GM21737 (cell line): ENCODE results near the gene PIGC.
A peak's percentile ranks its signal among the peaks of the same experiment; 100 is the strongest.
"Not testable (repeated sequence)": the region's sequence is repeated elsewhere in the genome, so short reads cannot be mapped to it uniquely, and the experiment has no call there.

Experiments
- ATAC-seq: cut with Tn5 transposase; IDR thresholded peaks from one replicate; pipeline ENCODE4 v1.9.1; 2021; ENCODE audit warnings: mild to moderate bottlenecking, moderate library complexity; ENCODE audit not compliant: unreplicated experiment

PIGC gene

DNA sequence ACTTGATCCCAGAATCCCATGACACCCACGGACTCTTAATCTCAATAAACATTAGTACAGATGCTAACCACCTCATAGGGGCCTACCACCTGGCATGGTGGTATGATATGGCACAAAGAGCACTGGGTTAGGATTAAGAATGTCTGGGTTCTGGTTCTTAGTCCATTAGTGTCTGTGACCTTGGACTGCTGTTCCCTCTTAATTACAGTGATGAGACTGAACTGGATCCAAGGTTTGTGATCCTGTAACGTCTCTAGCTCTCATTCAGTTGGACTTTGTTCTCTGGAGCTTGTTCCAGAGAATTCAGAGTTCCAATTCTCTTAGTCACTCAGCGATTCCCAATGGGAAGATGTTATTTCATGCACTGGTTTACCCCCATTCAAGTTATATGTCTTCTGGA, 23.6 kb upstream of the PIGC start:
- ATAC-seq: no peak

DNA sequence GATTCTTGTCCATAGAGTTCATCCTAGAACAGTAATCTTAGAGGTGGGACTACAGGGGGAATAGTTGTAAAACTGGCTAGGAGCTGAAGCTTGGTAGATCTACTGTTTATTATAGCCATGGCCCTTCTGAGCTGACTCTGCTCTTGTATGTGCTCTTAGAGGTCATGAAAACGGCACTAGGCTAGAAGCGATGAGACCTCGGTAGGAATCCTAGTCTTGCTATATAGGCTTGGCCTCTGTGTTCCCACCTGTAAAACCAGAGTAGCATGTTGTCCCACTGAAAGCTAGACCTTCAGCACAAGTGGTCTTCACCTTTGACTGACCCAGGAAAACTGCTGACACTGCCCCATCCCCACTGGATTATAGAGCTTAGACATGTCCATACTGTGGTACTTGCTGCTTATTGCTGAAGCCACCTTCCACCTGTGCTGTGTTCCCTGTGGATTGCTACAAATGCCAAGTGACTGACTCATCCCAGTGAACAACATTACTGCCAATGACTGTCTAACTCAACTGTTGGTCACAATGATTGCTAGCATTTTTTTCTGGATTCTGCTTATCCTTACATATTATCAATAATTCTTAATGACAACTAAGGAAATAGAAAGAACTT, 23.0 kb upstream of the PIGC start:
- ATAC-seq: no peak

DNA sequence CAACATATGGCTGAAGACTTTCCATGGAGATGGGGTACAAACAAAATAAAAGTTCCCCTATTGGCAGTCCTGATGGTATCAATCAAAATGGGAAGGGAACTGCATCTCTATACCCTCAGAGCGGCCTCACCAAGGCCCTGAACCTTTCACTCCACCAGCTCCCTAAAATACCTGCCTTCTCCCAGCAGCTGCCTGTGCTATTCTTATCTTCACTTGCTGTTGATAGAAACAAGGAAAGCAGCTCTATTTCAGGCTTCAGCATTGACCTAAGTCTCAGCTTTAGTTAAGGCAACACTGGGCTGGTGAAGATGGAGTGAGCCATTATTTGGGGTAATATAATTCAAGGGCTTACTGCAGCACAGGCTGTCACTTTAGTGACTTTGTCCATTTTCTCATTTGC, 21.7 kb upstream of the PIGC start:
- no peak for ATAC-seq

DNA sequence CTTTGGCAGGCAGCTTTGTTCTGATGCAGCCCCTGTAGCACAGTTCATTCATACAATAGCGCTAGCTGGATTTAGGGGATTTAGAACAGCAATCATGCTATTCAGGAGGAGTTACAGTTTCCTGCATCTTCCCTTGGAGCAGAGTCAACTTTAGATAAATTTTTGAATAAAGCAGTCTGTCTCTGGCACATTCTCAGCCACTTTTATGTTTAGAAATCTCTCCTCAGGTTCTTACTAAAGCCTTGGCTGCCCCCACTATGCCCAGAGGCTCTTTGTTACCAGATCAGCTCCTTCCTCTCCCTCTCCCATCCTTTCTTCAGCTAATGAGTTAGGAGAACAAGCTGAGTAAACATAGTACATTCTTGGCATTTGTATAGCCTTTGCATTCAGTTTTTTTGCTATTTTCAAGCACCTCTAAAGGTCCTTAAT, 17.0 kb upstream of the PIGC start:
- no peak for ATAC-seq

DNA sequence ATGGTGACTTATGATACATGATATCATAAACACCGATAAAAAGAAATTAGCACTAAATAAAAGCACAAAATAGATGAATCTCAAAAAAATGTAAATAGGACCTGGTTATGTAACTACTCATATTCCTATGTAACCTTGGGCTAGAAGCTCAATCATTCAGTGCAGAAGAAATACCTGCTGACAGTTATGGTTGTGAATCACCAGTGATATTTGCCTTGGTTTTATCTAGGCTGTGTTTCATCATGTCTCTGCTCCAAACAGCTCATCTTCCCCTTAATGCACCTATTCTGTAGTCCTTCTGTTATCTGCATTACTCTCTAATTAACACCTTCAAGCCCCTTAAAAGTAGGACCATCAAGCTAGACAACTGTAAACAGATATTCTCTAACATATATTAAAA, 16.3 kb upstream of the PIGC start:
- ATAC-seq: no peak

DNA sequence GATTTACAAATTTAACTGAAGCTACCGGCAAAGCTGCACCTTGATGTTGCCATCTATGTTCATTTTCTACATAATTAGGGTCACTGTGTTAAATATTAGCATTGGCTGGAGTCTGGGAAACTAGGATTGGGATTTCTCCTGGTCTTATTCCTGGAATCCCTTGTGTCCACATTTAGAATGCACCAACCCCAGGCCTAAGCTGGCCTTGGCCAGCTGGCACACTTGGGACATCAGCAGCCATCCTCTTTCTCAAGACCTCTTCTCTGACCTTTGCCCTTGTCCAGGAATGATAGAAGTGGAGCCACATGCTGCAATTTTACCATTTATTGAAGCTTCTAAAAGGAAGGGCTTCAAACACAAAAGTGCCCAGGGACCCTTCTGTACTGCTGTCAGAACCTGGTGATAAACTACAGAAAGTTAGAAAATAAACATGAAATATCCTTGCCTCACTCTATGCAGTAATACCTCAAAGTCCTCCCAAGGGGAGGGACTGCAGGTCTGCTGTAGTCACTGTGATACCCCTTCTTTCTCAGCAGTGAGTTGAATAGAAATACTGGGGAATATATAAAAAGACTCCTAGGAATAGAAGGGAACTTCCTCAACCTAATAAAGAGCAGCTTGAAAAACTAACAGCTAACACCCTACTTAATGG, 13.7 kb upstream of the PIGC start:
- ATAC-seq: no peak

DNA sequence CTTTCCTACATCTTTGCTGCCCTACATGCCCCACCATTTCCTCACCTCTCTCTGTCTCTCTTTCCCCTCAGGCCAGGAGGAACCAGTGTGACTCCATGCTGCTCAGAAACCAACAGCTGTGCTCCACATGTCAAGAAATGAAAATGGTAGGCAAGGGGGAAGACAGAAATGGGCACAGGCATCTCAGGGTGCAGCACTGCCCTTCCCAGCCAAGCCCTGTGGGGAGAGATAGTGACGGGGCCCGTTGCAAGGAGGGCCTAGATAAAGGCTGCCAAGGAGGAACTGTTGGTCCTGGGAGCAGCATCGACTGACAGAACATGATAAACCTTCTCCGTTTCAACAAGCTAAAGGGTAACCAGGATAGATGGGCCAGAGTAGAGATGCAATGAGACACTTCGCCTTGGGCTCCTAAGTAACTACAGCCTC, 12.5 kb upstream of the PIGC start:
- ATAC-seq: no peak

DNA sequence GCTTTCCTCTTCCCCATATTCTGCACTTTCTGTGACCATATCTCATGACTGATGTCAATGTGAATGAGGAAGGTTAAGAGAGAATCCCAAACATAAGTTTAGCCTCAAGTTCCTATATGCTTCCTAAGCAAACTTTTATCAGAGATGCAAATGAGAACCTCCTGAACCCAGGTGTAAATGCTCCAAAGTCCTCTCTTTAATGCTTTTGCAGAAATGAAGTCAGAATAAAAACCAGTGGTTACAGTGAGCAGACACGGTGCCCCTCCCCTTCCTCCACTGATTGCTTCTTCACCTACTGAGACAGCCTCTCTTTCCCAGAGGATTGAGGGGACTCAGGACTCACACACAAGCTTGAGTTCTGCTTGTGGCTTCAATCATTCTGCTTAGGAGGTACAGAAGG, 11.6 kb upstream of the PIGC start:
- ATAC-seq: no peak

DNA sequence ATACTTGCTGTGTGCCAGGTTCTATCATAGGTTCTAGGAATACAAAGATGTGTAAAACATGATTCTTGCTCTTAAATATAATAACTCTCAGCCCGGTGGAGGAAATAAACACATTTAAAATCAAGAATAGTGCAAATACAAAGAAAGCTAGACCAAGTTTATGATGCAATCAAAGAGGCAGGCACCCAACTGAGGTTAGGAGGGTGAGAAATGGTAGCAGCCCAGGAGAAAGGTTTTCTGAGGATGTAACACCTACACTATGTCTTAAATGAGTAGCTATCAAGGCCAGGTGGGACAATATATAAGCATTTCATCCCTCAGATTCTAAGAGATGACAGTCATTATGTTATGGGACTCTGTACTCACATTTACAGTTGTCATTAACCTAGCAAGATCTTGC, 9.7 kb upstream of the PIGC start:
- no peak for ATAC-seq

DNA sequence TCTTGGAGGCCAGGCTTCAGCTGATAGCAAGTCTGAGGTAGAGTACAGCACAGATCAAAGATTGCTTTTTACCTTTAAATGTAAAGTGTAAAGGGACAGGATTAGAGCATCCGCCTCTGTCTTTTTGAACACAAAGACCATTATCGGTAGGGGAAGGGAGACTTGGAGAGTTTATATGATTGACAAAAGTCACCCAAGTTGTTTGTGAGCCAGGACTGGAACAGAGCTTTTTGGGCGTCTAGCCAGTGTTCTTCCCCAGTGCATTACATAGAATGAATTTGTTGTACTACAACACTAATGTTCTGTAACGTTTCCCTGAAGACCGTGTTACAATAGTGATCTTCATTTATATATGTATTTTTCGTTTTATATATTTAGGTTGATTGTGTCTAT, 9.3 kb upstream of the PIGC start:
- ATAC-seq: no peak

DNA sequence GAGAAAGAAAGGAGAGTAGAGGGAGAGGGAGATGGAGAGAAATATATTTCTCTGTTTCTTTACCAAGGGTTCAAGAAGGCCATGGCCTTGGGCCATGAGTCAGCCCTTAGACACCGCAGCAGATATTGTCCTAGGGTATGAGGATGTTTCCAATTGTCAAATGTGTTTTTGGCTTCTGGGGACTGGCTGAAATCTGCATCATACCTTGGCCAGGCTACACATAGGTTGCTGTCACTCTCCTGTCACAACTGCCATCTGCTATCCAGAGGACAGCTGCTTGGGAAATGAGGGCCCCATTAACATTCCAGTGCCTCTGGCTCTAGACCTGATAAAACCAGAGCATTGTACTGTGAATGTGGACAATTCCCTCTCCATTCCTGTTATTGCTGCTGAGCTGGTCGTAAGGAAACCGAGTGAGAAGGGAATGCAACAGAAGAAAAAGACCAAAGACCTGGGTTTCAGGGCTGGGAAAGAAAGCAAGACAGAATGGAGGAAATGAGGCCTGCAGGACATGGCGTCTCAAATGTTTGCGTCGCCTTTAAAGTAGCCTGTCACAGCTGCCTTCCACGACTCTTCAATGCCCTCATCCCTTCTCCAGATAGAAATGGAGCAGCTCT, 8.8 kb upstream of the PIGC start:
- ATAC-seq: no peak

DNA sequence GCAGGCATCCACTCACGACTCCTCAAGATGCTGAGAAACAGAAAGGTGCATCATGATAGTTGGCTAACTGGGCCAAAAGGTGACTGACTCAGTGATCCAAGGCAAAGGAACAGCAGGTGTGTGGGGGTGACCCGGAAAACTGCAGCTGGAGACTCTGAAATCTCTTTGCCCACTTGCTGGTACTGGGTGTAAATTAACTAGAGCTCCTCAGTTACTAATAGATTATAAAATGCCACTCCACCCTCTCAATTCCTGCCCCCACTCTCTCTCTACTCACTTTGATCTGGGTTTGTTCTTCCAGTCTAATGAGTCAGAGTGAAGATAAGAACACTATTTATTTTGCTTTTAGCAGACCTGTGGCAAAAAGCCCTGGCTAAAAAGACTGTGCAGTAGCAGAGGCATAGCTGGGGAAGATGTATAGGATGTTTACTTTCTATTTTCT, 7.2 kb upstream of the PIGC start:
- ATAC-seq: no peak

DNA sequence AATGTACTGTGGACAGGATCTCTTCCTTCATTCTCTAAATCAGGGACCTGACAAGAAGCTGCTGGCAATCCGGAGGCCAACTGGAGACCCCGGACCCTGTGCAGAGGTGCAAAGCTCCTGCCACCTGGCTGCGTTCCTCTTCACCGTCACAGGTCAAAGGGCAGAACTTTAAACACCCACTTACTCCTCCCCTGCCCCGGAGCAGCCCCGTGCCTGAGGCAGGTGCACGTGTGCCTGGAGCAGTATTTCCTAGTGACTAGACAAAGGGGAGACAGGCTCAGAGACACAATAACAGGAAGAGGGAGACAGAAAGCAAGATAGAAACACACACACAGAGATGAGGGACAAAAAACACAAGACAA, 6.6 kb upstream of the PIGC start:
- no peak for ATAC-seq

DNA sequence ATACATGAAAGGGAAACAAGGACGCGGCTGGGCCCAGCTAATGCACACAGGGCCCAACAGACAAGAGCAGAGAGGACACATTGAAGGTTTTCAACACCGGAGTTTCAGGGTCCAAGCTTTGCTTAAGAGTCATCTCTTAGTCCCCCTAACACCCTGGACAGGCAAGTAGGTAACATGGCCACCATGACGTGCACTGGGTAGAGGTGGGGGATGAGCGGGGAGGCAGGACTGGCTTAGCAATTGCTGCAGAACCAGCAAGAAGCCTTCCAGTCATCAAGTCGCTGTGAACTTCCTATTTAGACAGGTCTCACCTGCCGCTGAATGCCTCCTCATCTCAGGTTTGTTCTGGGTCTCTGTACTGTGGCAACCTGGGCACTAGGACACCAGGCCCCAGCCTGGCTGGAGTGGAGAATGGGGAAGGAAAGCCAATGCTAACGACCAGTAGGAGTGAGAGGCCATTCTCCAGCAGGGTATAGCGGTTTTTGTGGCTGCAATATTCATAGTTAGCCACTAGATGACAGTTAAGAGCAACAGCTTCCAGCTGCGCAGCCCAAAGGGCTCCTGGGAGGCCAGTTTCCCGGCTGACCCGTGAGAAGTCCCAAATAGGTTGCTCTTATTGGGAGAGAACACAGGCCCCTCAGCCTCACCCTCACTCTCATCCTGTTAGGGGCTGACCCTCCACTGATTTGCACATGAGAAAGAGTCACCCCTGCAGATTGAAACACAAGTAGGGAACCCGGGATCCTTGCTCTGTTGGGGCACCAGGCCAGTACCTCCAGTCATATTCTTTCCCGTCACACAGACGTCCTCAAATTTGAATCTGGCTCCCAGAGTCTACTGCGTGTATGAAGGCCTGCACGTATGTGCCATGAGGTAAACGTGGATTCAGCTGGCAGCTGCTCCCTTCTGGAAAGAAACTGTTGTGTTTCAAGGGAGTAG, 6.0 kb upstream of the PIGC start:
- peak; percentile 81 for ATAC-seq

DNA sequence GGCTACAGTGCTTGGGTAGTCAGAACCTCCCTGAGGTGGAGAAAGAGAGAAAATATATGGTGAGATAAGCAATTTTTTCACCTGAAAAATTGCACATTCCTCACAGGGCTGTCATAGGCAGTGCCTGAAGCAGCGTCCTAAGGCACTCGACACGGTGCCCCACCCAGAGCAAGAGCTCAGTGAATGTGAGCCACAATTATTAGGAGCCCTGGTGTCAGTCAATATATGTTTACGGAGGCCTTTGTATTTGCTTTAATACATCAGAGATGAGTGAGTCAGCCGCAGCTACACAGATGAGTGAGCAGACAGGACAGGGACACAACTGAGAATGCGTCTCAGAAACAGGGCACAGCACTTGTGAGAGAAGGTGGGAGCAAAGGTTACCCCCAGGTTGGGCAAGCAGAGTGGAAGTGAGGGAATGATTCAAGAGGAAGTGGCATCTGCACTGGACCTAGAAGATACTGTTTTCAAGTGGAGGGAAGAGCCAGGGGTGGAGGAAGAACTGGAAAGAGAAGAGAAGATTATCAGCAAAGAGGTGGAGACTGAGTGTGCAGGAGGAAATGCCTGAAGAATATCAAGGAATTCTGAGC, 5.2 kb upstream of the PIGC start:
- no peak for ATAC-seq

DNA sequence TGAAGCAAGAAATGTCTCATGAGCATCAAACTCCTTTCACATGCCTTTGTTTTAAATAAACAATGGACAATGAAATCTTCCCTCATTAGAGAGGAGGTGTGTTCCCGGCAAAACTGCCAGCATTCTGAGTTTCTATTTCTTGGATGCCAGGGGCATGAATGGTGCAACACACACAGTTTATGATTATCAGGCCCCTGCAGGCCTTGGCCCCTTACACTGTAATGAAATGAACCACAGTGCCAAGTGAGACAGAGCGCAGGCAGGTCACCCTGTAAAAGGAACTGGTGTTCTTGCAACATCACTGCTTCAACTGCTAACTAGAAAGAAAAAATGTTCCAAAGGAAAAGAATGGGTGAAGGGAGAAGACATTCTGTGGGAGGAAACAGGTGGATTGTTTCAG, 3.8 kb upstream of the PIGC start:
- no peak for ATAC-seq

DNA sequence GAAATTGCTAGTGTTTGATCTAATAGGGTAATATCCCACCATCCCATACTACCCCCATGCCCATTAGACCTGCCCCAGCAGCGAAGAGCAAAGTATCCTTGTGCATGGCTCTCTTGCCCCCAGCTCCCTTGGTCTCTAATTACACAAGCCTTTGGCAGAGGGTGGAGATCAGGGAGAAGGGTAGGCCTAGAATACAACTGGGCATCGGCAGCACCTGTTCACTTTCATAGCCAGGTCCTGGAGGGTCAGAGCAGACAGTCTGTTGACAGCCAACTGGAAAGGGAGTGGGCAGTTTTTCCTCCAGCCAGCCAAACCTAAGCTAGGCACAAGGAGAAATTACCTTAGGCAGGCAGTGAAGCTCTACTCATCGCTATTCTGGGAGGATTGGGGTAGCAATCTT, 2.7 kb upstream of the PIGC start:
- ATAC-seq: no peak

DNA sequence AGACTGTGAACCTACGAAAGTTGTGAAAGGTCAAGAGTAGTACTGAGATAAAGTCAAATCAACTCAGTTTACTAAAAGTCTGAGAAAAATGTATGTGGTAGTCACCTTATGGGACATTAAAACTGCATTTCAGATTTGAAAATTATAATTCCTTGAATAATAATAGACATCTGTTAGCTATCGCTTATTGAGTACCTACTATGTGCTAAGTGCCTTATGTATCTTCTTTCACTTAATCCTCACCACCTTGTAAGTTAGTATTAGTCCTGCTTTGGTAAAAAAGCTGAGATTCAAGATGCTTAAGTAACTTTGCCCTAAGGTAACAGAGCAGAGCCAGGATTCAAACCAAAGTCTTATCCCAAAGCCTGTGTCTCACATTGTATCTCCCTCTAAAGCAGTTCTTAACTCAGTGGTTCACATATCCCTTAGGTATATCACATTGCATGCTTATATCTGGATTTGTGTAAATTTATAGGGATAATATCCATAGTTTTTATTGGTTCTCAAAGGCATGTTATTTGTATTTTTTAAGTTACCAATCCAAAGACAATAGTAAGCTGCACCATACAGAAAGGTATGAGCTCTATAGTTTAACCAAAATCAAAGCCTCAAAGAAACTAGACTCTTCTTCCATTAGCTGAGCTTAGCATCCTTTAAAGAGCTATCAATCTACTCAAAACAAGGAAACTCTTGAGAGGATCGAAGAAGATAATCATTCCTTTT, 865 bp downstream of the PIGC start:
- no peak for ATAC-seq

DNA sequence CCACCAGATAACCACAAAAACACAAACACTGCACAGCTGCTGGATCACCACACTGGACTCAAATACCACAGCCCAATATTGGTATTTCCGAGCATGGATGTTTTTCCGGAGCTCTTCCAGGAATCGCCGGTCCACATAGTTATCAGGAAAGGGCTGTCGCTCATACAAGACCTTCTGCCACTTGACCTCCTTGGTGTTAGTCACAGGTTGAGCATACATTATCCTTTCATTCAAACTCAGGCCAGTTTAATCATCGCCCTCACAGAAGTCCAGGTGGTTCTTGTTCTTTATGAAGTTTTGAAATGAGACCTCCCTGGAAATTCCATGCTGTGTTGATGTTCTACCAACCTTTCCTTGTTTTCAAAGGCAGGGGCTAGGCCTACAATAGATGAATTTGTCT, 1.5 kb downstream of the PIGC start:
- no peak for ATAC-seq

DNA sequence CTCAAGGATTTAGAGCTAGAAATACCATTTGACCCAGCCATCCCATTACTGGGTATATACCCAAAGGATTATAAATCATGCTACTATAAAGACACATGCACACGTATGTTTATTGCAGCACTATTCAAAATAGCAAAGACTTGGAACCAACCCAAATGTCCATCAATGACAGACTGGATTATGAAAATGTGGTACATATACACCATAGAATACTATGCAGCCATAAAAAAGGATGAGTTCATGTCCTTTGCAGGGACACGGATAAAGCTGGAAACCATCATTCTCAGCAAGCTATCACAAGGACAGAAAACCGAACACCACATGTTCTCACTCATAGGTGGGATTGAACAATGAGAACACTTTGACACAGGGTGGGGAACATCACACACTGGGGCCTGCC, 6.7 kb downstream of the PIGC start:
- not testable (repeated sequence) for ATAC-seq
